H9 (cell line): Measurements from ENCODE around the gene CPNE2. TPM values are rescaled to one million over a fixed set of nuclear protein-coding genes. Genes with fewer than 3 reads are reported as not detected.

Experiments used
- DNase-seq: peaks from one replicate; pipeline ENCODE4 v3.0.0-alpha.2; 2017
- H2AFZ ChIP-seq: one replicate; pipeline ENCODE4 v1.6.1; 2013; ENCODE audit warnings: mild to moderate bottlenecking, low read length, control low read depth, moderate library complexity
- H2AK5ac ChIP-seq: 2 replicates; pipeline ENCODE4 v1.6.1; 2013; ENCODE audit warnings: low read length, control low read depth, mixed read lengths; ENCODE audit not compliant: insufficient read length
- H2BK120ac ChIP-seq: one replicate; pipeline ENCODE4 v1.6.1; 2013; ENCODE audit warnings: low read depth, mild to moderate bottlenecking, low read length, control low read depth, inconsistent platforms; ENCODE audit not compliant: poor library complexity, severe bottlenecking
- H2BK12ac ChIP-seq: 2 replicates; pipeline ENCODE4 v1.6.1; 2013; ENCODE audit warnings: low read length, control low read depth, mixed read lengths, low read depth; ENCODE audit not compliant: insufficient read length
- H2BK15ac ChIP-seq: 2 replicates; pipeline ENCODE4 v1.6.1; 2013; ENCODE audit warnings: low read depth, low read length, control low read depth
- H2BK20ac ChIP-seq: one replicate; pipeline ENCODE4 v1.6.1; 2013; ENCODE audit warnings: low read depth, mild to moderate bottlenecking, low read length, control low read depth, inconsistent platforms; ENCODE audit not compliant: poor library complexity, severe bottlenecking
- H2BK5ac ChIP-seq: 2 replicates; pipeline ENCODE4 v1.6.1; 2013; ENCODE audit warnings: low read length, control low read depth, mixed read lengths; ENCODE audit not compliant: insufficient read length
- H3K14ac ChIP-seq: 2 replicates; pipeline ENCODE4 v1.6.1; 2013; ENCODE audit warnings: low read length, control low read depth; ENCODE audit not compliant: insufficient read depth
- H3K18ac ChIP-seq: 2 replicates; pipeline ENCODE4 v1.6.1; 2013; ENCODE audit warnings: low read depth, mild to moderate bottlenecking, mixed read lengths, low read length, control low read depth; ENCODE audit not compliant: insufficient read length
- H3K23ac ChIP-seq: 2 replicates; pipeline ENCODE4 v1.6.1; 2013; ENCODE audit warnings: low read length, control low read depth, mixed read lengths, low read depth; ENCODE audit not compliant: insufficient read length
- H3K23me2 ChIP-seq: 2 replicates; pipeline ENCODE4 v1.6.1; 2013; ENCODE audit warnings: low read depth, mild to moderate bottlenecking, mixed read lengths, low read length, control low read depth; ENCODE audit not compliant: insufficient read length, poor library complexity, severe bottlenecking
- H3K27ac ChIP-seq: 2 replicates; pipeline ENCODE4 v1.5.1; 2013; ENCODE audit warnings: low read length, control low read depth, mixed read lengths, low read depth; ENCODE audit not compliant: insufficient read length
- H3K27me3 ChIP-seq: 2 replicates; pipeline ENCODE4 v1.6.1; 2013; ENCODE audit warnings: low read length, control low read depth, inconsistent platforms; ENCODE audit not compliant: insufficient read depth
- H3K4ac ChIP-seq: 2 replicates; pipeline ENCODE4 v1.6.1; 2013; ENCODE audit warnings: low read depth, mild to moderate bottlenecking, control low read depth, inconsistent platforms, low read length, moderate library complexity
- H3K4me1 ChIP-seq: 2 replicates; pipeline ENCODE4 v1.6.1; 2013; ENCODE audit warnings: low read length, control low read depth, inconsistent platforms; ENCODE audit not compliant: insufficient read depth
- H3K4me2 ChIP-seq: 2 replicates; pipeline ENCODE4 v1.6.1; 2013; ENCODE audit warnings: low read length, control low read depth, mixed read lengths; ENCODE audit not compliant: insufficient read length, insufficient read depth
- H3K56ac ChIP-seq: 2 replicates; pipeline ENCODE4 v1.6.1; 2013; ENCODE audit warnings: low read depth, mild to moderate bottlenecking, mixed read lengths, low read length, control low read depth; ENCODE audit not compliant: insufficient read length
- H3K79me1 ChIP-seq: 2 replicates; pipeline ENCODE4 v1.6.1; 2013; ENCODE audit warnings: low read depth, mild to moderate bottlenecking, moderate library complexity, low read length, control low read depth, inconsistent platforms; ENCODE audit not compliant: insufficient read depth, poor library complexity, severe bottlenecking
- H3K79me2 ChIP-seq: 2 replicates; pipeline ENCODE4 v1.6.1; 2013; ENCODE audit warnings: low read length, control low read depth, inconsistent platforms; ENCODE audit not compliant: insufficient read depth
- H3K9ac ChIP-seq: 2 replicates; pipeline ENCODE4 v1.6.1; 2013; ENCODE audit warnings: low read length, control low read depth, mixed read lengths; ENCODE audit not compliant: insufficient read length; ENCODE audit errors: extremely low read depth
- H3K9me3 ChIP-seq: one replicate; pipeline ENCODE4 v1.6.1; 2013; ENCODE audit warnings: low read depth, low read length, inconsistent platforms; ENCODE audit not compliant: control insufficient read depth
- H3T11ph ChIP-seq: one replicate; pipeline ENCODE4 v1.6.1; 2013; ENCODE audit warnings: mild to moderate bottlenecking, low read length, control low read depth, inconsistent platforms
- H4K20me1 ChIP-seq: one replicate; pipeline ENCODE4 v1.6.1; 2013; ENCODE audit not compliant: control insufficient read depth, insufficient read length, insufficient read depth
- H4K5ac ChIP-seq: 2 replicates; pipeline ENCODE4 v1.6.1; 2013; ENCODE audit warnings: low read depth, mild to moderate bottlenecking, mixed read lengths, low read length, control low read depth; ENCODE audit not compliant: insufficient read length
- H4K8ac ChIP-seq: replicated peaks from 2 replicates; pipeline ENCODE4 v1.6.1; 2013; ENCODE audit warnings: low read length, control low read depth, mixed read lengths, low read depth; ENCODE audit not compliant: insufficient read length
- H4K91ac ChIP-seq: 2 replicates; pipeline ENCODE4 v1.6.1; 2013; ENCODE audit warnings: low read depth, mild to moderate bottlenecking, moderate library complexity, mixed read lengths, low read length, control low read depth; ENCODE audit not compliant: insufficient read length
- H3K27ac Mint-ChIP-seq, 3 experiments: 2 replicates in 2 of 3; 3 replicates in 1 of 3; pipeline ENCODE4 v1.8.0; 2020 to 2021; ENCODE audit warnings: mixed read lengths in 3 of 3, mild to moderate bottlenecking in 1 of 3, moderate library complexity in 1 of 3
- H3K27me3 Mint-ChIP-seq: 2 replicates; pipeline ENCODE4 v1.8.0; 2021; ENCODE audit warnings: low read depth, mild to moderate bottlenecking, moderate library complexity, mixed read lengths
- H3K36me3 Mint-ChIP-seq, 3 experiments: 2 replicates in 2 of 3; 3 replicates in 1 of 3; pipeline ENCODE4 v1.8.0; 2020 to 2021; ENCODE audit warnings: low read depth in 3 of 3, mixed read lengths in 3 of 3; ENCODE audit not compliant: insufficient read depth in 1 of 3
- H3K4me1 Mint-ChIP-seq, 2 experiments: 2 replicates each; pipeline ENCODE4 v1.8.0; 2020; ENCODE audit warnings: mixed read lengths in 2 of 2
- H3K4me3 Mint-ChIP-seq, 2 experiments: 2 replicates in 1 of 2; 3 replicates in 1 of 2; pipeline ENCODE4 v1.8.0; 2020 to 2021; ENCODE audit warnings: mild to moderate bottlenecking in 2 of 2, mixed read lengths in 2 of 2, moderate library complexity in 1 of 2
- H3K9me3 Mint-ChIP-seq, 2 experiments: 2 replicates in 1 of 2; 3 replicates in 1 of 2; pipeline ENCODE4 v1.8.0; 2020; ENCODE audit warnings: mild to moderate bottlenecking in 2 of 2, mixed read lengths in 2 of 2, moderate library complexity in 1 of 2
- WGBS: extraction: QIAGEN DNeasy Blood & Tissue Kit; methylation state at CpG from one replicate; pipeline ENCODE4 v1.1.7; 2013; ENCODE audit warnings: missing lambda C conversion rate, low lambda C conversion rate, mixed read lengths; ENCODE audit not compliant: insufficient read length; ENCODE audit errors: extremely low coverage; 5-methylcytosine and 5-hydroxymethylcytosine counted together
- total RNA-seq: library from RNA; stranded (reverse); gene quantifications from 2 replicates; pipeline ENCODE4 v1.2.1, GENCODE V29; 2021
- TF ChIP-seq, protein P1 (sequence below): fragments of 200-600 bp; sonication (generic); conservative IDR thresholded peaks from 3 replicates; pipeline ENCODE4 v1.8.0; 2021; ENCODE audit warnings: antibody characterized with exemption, mild to moderate bottlenecking

CPNE2 gene
- total RNA-seq, 1 experiment from 2014 or later, result 8.0 TPM

DNA sequence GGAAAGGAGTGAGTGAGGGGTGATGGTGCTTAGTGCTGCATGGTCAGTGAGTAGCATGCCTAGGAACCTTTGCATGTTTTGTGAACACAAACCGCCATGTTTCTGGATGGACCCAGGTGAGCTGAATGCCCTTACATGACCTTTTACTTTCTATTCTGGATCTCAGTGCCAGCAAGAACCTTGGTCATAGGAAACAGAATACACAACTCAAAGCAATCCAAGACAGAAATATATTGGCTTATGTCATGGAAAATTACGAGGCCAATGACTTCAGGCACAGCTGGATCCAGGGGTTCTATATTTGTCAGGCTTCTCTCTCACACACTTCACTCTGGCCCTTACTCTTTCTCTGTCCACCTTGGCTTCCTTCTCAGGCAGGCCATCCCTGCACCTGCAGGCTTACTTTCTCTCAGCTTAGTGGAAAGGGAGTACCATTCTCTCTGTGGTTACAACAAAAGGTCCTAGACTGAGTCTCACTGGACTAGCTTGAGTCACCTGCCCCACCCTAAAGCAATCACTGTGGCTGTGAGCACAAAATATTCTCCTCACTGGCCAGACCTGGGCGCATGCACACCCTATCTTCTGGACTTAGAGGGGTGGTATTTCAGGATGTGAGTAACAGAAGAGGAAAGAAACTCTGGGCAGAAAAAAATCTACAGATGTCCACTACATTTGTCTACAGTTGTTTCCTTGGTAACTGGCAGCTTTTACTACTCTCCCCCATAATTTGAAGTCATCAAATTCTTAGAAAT lies 20.4 kb upstream of the CPNE2 start:
- Histone ChIP-seq H3K23me2 (no peaks in the 10 kb centered on the region), H3K23ac (no peak overlapping the region), H3K4me1 (no peaks in the 10 kb centered on the region; the same call in 1 of the 2 replicates), H4K91ac (no peak overlapping the region), H2BK20ac (no peak overlapping the region), H3K18ac (no peak overlapping the region), H2AFZ (no peak overlapping the region), H2BK12ac (no peak overlapping the region), H2BK120ac (no peak overlapping the region), H3K27ac (no peak overlapping the region), H3K4me2 (no peak overlapping the region), H3K79me1 (no peaks in the 10 kb centered on the region), H4K20me1 (no peaks in the 10 kb centered on the region), H3K56ac (no peak overlapping the region), H3K9me3 (no peaks in the 10 kb centered on the region), H2BK15ac (no peak overlapping the region), H2BK5ac (no peak overlapping the region), H3K79me2 (no peaks in the 10 kb centered on the region), H4K5ac (no peak overlapping the region), H4K8ac (no peak overlapping the region), H3K14ac (no peak overlapping the region), H2AK5ac (no peak overlapping the region), H3K27me3 (no peaks in the 10 kb centered on the region), H3T11ph (no peak overlapping the region), H3K4ac (no peak overlapping the region), H3K9ac (no peak overlapping the region)
- H3K4me3 Mint-ChIP-seq, result no peak overlapping the region
- peaks cover 0 to 5% of the 10 kb centered on the region in 2 experiments; a peak in 2 of 5 replicates for H3K9me3 Mint-ChIP-seq
- DNase-seq, result no peak
- H3K27ac Mint-ChIP-seq, result no peak overlapping the region
- TF ChIP-seq, protein P1, sequence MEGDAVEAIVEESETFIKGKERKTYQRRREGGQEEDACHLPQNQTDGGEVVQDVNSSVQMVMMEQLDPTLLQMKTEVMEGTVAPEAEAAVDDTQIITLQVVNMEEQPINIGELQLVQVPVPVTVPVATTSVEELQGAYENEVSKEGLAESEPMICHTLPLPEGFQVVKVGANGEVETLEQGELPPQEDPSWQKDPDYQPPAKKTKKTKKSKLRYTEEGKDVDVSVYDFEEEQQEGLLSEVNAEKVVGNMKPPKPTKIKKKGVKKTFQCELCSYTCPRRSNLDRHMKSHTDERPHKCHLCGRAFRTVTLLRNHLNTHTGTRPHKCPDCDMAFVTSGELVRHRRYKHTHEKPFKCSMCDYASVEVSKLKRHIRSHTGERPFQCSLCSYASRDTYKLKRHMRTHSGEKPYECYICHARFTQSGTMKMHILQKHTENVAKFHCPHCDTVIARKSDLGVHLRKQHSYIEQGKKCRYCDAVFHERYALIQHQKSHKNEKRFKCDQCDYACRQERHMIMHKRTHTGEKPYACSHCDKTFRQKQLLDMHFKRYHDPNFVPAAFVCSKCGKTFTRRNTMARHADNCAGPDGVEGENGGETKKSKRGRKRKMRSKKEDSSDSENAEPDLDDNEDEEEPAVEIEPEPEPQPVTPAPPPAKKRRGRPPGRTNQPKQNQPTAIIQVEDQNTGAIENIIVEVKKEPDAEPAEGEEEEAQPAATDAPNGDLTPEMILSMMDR, result no peak
- H3K27me3 Mint-ChIP-seq, result peaks cover 7% of the 10 kb centered on the region
- WGBS, result no CpG with 5 or more reads among the region's 3 CpGs
- no peaks in the 10 kb centered on the region for H3K36me3 Mint-ChIP-seq
- H3K4me1 Mint-ChIP-seq, result peaks cover 12 to 19% of the 10 kb centered on the region in 2 experiments; a peak in 3 of 4 replicates
